ENCODE results near the gene ZFR.
A peak's percentile ranks its signal among the peaks of the same experiment; 100 is the strongest.

The ZFR gene

DNA sequence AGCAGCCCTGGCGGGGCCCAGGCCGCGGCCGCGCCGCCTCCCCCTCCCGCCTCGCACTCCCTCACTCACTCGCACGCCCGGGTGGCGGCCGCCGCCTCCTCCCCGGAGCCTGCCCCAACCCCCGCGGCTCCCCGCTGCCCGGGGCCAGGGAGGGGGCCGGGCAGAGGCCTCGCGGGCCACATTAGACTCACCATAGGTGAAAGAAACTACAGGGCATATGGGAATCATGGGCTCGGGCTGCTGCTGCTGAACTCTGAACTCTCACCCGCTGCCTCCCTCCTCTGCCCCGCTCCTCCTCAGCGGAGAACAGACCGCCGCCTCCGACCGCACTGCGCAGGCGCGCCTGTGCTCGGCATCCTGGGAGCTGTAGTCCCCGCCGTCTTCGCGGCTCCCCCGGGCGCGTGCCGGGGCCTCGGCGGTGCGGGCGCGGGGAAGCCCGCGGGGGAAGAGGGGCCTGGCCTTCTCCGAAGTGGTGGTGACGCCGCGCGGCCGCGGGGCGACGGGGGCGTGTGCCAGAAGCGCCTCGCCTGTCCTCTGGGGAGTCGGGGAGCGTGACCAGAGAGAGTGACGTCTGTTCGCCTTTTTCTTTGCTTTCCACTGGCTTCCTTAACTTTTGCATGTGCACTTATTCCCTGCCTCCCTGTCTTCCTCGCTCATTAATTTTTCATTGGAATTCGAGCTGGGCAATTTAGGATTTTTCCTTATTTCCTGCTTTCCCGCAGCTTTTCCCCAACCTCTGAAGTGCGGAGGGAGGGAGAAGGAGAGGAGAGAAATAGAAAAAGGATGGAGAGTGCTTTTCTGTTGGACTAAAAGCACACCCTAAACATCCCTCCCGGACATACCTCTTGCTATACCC, at the start of gene ZFR:
TSS of gene ZFR (minus strand) at position 310 of the 856 bp plus-strand sequence. CDS start at position 228, 82 bp downstream.
- no peaks in the 10 kb centered on the region for H3K9me3 ChIP-seq

DNA sequence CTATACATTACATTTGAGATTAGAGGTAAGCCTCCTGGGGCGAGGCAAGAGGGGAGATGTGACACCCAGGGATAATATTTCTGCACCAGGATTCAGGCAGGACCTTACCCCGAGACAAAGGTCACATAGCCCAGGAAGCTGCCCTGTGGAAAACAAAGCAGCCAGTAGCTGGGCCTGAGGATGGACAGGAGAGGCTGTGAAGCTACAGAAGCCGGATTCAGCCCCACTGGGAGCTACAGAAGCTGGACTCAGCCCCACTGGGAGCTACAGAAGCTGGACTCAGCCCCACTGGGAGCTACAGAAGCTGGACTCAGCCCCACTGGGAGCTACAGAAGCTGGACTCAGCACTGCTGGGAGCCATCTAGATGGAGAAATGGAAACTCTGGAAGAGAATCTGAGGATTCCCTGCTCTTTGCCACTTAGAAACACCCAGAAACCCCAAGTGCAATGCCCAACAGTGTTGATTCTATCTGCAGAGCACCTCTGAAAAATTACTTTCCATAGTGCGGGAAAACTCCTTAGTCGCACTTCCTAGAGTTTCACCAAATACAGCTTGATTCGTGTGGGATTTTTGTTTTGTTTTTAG, 46.5 kb upstream of the ZFR start:
- TF ChIP-seq CTCF (IDR thresholded peaks at IDR 0.05) = no peak
- no peaks in the 10 kb centered on the region for H3K4me1 ChIP-seq (ENCODE audit: control insufficient read depth in 1 of 2, insufficient read depth in 1 of 2, low read depth in 1 of 2, low read length in 1 of 2)
- H3K36me3 ChIP-seq = no peaks in the 10 kb centered on the region
- H3K27ac ChIP-seq = no peak overlapping the region
- no peak overlapping the region for H3K4me3 ChIP-seq (ENCODE audit: low read depth in 1 of 2, low read length in 1 of 2)
- peaks cover 38% of the 10 kb centered on the region for H3K27me3 ChIP-seq
- H3K9me3 ChIP-seq = no peaks in the 10 kb centered on the region

More for the DNA sequence above, at the start of gene ZFR:
- peak; percentile 19 for TF ChIP-seq CTCF (IDR thresholded peaks at IDR 0.05)
- Histone ChIP-seq H3K4me3 (ENCODE audit: low read depth in 1 of 2, low read length in 1 of 2) (peak within 1 kb of the TSS; percentile 83 to 86), H3K27me3 (peaks cover 7% of the 10 kb centered on the region), H3K27ac (peak within 1 kb of the TSS; percentile 87), H3K36me3 (no peaks in the 10 kb centered on the region), H3K4me1 (ENCODE audit: control insufficient read depth in 1 of 2, insufficient read depth in 1 of 2, low read depth in 1 of 2, low read length in 1 of 2) (peaks cover 18 to 20% of the 10 kb centered on the region in 2 experiments)

- no peak overlapping the region for H3K27ac ChIP-seq
- H3K27me3 ChIP-seq = peaks cover 28% of the 10 kb centered on the region
- H3K9me3 ChIP-seq = no peaks in the 10 kb centered on the region
- no peaks in the 10 kb centered on the region for H3K4me1 ChIP-seq (ENCODE audit: control insufficient read depth in 1 of 2, insufficient read depth in 1 of 2, low read depth in 1 of 2, low read length in 1 of 2)
- TF ChIP-seq CTCF (IDR thresholded peaks at IDR 0.05) = peak; percentile 38
- no peaks in the 10 kb centered on the region for H3K36me3 ChIP-seq
- no peak overlapping the region for H3K4me3 ChIP-seq (ENCODE audit: low read depth in 1 of 2, low read length in 1 of 2)
These were observed 45.4 kb upstream of the ZFR start for GRCh38 chr5:32489791-32490562.

DNA sequence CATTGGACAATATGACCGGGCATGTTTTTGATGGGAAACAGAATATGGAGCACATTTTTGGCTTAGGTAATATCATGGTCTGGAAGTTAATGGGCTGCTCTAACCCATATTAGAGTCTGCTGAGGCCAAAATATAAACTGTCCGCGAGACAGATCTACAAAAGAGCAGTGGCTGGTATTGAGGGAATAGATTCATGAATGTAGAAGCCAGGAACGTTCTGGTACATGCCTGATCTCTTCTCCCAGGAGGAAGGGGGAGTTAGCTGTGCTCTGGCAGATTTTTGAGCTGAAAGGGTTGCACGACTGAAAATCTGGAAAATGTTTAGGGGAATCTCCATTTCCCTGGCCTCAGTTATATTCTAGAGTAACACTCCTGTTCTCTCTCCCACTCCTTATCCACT, 42.9 kb upstream of the ZFR start:
- Histone ChIP-seq H3K27me3 (peaks cover 9% of the 10 kb centered on the region), H3K36me3 (no peaks in the 10 kb centered on the region), H3K9me3 (no peaks in the 10 kb centered on the region), H3K4me3 (ENCODE audit: low read depth in 1 of 2, low read length in 1 of 2) (no peak overlapping the region), H3K4me1 (ENCODE audit: control insufficient read depth in 1 of 2, insufficient read depth in 1 of 2, low read depth in 1 of 2, low read length in 1 of 2) (no peaks in the 10 kb centered on the region), H3K27ac (no peak overlapping the region)
- TF ChIP-seq CTCF (IDR thresholded peaks at IDR 0.05) = no peak

DNA sequence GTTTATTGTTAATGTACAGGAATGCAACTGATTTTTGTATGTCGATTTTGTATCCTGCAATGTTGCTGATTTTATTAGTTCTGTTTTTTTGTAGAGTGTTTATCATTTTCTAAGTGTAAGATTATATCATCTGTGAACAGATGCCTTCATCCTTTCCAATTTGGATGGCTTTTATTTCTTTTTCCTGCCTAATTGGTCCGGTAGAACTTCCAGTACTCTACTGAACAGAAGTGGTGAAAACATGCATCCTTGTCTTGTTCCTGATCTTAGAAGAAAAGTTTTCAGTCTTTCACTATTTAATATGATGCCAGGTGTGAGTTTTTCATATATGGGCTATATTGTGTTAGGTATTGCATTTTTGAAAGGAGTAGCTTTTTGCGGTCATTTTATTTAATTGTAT, 42.5 kb upstream of the ZFR start:
- H3K9me3 ChIP-seq = no peaks in the 10 kb centered on the region
- no peak for TF ChIP-seq CTCF (IDR thresholded peaks at IDR 0.05)
- no peaks in the 10 kb centered on the region for H3K36me3 ChIP-seq
- H3K4me3 ChIP-seq (ENCODE audit: low read depth in 1 of 2, low read length in 1 of 2) = no peak overlapping the region
- H3K27me3 ChIP-seq = peaks cover 6% of the 10 kb centered on the region
- H3K27ac ChIP-seq = no peak overlapping the region
- H3K4me1 ChIP-seq (ENCODE audit: control insufficient read depth in 1 of 2, insufficient read depth in 1 of 2, low read depth in 1 of 2, low read length in 1 of 2) = no peaks in the 10 kb centered on the region
